Cerebellar nuclear complex (tissue), 1 donor: ENCODE results near the gene SLCO3A1.
"Not testable (repeated sequence)": the region's sequence is repeated elsewhere in the genome, so short reads cannot be mapped to it uniquely, and the experiment has no call there.

ENCODE experiments used
- DNase-seq, 2 experiments: peaks; one replicate each; lab custom pipeline; 2025; lab: John Stamatoyannopoulos, UW

Gene SLCO3A1

DNA sequence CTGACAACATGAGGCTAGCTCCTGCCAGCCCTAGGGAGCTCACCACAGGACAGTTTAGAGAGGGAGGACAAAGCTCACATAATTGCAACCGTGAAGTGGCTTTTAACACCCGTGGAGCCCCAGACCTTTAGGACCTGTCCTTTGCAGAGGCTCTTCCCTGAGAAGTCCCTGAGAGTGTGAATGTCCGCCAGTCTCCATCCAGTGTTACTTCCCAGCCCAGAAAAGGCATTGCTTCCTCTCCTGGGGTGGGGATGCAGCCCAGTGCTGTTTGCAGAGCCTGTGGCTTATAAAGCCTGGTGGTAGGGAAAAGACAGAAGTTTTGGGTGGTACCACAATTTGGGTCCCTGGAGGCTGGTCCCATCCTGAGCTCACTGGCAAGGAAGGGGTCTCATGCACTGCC lies 182.0 kb downstream of the SLCO3A1 start:
- DNase-seq, result no peak

DNA sequence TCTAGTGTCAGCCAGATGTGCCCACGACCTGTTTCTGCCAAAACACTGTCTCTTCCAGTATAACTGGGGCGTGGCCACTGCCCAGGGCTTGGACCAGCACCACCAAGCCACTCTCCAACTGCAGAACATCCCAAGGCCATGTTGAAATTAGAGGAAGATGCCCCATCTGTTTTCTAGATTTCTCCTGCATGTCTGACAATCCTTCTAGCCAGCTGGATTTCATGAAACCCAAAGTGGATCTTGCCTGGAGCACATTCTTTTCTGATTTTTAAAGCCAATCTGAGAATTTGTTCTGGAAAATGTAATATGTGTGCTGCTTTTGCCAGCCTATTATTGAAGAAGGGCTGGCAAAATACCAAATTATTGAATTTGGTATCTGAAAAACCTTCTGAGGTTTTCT lies 182.5 kb downstream of the SLCO3A1 start:
- no peak for DNase-seq

DNA sequence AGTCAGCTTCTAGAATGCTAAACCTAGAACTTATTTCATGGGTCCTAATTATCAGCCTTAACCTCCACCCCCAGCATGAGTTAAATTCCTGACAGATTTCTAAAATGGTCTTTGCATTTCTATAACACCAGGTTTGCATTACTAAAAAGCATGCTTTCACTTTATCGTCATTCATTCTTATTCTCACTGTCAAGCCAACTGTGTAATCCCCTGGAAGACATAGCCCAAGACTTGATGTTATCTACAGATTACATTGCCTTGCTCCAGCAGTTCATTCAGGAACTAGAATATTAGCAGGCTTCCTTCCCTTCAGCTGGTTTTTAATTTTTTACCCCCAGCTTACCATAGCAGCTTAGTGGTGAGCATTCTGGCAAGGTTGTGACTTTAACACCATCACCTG lies 184.0 kb downstream of the SLCO3A1 start:
- no peak for DNase-seq

DNA sequence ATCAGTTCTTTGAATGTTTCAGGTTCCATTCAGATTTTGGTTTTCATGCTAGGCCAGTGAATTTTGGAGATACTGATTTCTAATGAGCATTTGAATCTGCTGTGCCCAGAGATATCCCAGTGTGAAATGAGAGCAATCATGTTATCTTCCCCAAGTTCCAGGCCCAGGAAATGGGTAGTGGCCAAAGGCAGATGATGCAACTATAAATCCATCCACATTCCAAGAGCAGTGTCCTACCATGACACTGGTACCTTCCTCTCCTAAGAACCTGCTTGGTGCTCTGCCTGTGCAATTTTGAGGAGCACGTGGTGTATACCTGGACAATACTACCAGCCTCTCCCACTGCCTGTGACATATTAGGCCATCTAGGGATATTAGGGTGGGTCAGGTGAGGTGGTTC lies 186.8 kb downstream of the SLCO3A1 start:
- DNase-seq, result no peak

DNA sequence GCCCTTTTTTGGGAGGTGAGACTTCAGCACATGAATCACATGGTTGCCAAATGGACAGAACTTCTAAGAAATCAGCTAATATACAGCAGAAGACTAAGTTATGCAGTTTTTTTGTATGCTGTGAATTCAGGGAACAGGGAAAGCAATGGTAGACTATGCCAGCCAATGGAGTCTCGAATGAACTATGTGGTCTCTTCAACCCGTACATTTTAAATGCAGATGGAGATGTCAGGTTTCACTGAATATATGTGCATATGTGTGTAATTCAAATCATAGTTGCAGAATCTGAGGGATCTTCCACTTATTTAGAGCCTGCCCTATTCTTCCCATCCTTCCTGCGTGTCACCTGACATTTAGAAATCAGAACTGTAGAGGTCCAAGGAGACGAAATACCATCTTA lies 187.9 kb downstream of the SLCO3A1 start:
- no peak for DNase-seq

DNA sequence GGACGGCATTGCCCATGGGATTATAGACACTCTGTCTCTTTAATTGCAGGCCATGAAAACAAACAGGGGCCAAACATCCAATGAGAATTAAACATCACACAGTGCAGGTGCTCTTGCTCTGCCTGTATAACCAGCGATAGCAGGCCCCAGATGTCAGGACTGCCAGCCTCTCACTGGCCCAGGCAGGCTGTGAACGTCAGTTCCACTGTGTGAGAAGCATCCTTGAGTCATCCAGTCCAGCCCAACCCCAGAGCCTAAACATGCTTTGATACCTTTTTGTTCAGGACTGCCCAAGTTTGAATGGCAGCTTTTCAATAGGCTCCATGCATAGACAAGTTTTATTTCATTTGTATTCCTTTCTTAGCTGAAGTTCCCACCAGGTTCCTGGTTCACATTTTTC lies 189.8 kb downstream of the SLCO3A1 start:
- DNase-seq, result no peak

DNA sequence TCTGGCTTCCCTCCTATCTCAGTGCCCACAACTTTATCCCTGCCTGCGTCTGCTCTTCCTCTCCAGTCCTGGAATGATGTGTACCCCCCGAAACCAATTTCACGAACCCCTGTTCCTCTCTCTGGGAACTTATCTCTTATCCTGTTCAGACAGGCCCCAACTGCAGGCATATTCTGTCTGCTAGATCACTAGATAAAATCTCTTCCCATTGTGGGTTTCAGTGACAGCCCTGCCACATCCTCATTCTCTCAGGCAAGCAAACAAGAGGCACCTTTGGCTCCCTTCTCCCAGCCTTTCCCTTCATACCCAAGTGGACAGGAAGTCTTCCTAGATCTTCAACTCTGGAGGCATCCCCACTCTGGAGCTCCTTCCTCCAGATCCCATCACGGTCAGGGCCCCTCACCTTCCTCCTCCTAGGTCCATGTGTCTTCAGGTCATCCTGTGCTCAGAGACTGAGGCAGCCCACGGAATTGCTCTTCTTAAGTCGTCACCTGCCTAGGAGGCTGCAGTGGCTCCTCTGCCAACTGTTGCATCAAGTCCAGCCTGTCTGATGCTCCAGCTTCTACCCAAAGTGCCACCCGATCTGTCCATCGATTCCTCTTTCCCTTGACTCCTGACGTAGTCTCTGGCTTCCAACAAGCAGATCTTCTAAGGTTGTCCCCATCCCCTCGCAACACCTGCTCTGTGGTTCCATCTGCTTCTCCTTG lies 190.8 kb downstream of the SLCO3A1 start:
- DNase-seq, result no peak

DNA sequence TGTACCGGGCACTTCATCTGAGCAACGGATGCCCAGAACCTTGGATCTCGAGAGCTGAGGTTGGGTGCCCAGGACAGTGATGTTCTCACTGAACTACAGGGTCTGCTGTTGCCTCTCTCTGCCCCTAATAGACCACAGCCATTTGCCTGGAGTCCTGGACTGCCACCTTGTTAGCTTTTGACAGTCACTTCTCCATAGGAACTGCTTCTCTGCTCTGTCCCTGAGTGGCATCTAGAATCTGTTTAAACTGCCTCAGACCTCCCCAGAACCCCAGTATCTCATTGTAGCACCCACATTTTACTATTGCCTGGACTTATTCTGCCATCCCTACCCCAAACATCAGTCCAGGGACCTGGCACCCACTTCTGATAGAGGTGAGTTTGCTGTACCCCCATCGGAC lies 194.4 kb downstream of the SLCO3A1 start:
- DNase-seq, result no peak

DNA sequence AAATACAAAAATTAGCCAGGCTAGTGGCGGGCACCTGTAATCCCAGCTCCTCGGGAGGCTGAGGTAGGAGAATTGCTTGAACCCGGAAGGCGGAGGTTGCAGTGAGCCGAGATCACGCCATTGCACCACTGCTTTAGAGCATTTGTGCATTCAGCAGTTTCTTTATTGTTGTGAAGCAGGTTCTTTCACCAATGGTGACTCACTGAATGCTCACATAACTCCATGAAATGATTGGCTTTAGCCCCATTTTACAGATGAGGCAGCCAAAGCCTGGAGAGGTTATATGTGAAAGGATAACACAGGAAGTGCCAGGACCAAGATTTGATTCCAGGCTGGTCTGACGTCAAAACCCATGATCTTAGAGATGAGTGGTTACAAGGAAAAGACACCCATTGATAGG lies 195.2 kb downstream of the SLCO3A1 start:
- DNase-seq, result no peak

DNA sequence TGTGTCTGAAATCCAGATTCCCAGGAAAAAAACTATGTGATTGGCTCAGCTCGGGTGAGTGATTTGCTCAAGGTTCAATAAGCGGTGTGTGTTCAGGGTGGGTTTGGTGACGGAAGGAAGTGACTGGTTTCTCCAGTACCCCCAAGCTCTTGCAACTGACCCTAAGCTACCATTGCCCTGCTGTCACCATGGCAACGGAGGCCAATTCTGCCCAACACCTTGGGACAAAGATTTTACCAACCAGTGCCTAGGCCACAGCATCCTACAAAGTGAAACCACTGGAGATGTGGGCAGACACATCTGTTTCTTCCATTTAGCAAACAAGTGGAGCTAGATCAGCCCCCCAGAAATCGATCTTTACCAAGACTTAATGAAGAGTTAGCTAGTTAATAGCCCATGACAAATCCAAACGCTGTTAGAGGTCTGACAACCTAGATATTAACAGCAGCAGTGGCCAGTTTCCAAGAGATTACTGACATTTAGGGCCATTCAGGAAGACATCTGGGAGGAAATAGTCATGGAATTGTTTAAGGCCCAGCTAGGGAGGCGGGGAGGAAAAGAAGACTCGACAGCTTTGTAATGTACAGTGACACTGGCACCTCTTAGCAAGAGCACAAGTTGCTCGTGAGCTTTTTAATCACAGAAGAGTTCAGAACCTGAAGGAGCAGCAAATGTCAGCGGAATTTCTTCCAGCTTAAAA lies 195.9 kb downstream of the SLCO3A1 start:
- no peak for DNase-seq

DNA sequence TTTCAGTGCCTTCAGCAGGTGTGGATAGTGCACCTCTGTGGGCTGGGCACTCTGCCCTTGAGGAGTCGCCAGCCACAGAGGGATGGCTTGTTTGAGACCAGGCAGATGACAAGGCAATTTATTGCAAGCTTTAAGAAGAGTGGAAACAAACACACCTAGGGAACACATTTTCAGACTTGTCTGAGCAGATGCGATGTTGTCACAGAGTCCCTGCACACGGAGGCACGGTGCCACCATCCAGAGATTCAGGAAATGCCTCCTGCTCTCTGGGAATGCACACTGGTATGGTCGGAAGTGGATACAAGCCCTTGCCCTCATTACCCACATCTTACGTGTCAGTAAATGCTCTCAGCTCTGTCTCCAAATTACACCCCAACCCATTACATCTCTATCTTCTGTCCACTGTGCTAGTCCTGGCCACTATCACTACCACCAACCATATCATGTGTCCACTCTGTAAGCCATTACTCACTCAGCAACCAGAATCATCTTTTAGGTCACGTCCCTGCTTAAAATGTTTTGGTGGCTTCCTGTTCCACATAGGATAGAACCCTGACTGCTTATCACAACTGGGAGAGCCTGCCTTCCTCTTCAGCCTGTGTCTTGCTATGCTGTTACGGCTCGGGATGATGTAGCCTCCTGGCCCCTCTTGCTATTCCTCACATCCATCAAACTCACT lies 196.9 kb downstream of the SLCO3A1 start:
- DNase-seq, result no peak

DNA sequence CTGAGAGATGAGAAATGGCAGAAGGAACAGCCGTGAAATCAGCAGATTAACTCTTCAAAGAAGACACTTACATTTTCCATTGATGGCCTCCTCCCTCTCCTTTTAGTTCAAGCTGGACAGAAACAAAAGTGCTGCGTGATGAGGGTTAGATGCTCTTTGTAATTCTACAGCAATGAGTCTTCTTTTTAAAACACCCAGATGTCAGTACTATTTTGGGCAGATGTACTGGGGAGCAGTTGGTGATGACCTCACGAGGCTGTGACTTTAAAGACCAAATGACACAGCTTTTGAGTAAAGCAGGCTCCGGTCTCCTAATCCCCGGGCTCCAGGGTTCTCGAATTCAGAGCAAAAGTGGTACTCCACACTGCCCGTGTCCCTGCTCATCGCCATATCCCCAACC lies 198.2 kb downstream of the SLCO3A1 start:
- DNase-seq, result no peak

DNA sequence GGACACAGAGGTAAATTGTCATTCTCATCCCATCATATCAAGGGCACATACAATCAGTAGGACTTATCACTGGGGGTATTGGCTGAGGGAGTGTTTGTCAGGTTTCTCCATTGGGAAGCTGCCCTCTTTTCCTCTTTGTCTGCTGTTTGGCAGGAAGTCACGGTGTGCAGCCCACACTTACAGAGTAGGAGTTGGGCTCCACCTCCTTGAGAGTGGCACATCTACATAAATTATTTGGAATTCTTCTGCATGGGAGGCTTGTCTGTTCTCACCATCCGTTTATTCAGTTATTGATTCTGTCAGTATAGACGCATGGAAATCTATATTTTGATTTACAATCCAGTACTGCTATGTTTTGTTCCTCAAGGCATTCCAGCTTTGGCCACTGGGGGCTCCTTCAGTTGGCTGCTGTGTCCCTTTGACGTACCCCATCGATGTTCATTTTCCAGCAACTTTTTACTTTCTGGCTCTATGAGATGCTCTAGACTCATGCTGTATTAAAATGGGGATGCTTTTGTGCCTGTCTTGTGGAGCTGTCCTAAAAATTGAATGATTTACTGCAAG lies 200.3 kb downstream of the SLCO3A1 start:
- DNase-seq, result no peak

DNA sequence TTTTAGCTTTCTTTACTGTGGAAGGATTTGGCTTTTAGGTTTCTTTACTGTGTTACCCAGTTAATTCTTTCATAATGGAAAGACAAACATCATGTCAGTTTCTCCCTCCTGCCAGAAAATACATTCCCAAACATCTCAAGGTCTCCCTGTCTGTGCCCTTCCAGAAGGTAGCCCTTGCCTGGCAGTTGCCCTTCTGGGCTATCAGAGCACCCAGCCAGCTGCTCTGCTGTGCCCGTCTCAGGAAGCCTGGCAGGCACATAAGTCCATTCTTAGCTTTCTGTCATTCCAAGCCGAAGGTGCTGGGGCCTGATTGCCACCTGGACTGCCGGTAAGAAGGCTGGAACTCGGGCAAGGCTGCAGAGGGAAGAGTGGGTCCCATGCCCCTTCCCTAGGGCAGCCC lies 203.4 kb downstream of the SLCO3A1 start:
- no peak for DNase-seq

DNA sequence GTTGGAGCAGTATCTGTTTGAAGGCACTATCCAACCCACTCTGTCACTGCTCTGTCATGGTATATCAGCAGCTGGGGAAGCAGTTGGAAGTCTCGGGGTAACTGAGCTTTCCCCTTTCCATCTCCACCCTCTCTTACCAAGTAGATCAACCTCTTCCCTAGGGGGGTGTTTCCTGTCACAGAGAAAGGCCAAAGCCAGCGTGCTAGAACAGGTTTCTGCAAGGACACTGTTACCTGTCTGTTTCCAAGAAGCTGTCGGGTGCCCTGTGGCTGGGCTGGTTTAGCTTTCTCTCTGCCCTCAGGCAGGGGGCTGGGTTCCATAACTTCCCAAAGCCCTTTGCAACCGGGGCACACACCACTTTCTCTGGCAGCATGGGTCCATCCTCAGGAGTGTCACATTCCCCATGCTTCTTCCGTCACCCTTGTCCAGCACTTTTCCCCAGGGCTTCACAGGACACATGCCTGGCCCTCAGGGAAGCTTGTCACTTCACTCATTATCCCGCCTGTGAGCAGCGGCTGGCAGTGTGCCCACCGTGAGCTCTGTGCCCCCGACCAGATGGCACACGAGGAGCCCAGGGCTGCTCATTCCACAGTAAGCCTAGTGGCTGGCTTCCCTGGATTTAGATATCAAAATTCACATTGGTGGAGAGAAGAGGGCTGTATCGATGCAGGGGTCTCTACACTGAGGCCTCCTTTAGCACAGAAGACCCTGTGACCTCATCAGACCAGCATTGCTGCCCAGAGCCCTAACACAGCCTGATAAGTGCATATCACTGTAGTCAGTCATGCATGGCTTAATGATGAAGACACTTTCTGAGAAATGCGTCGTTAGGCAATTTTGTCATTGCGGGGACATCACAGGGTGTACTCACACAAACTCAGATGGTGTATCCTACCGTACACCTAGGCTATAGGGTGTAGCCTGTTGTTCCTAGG lies 205.8 kb downstream of the SLCO3A1 start:
- DNase-seq, result peak in 1 of 2 experiments; percentile 43

DNA sequence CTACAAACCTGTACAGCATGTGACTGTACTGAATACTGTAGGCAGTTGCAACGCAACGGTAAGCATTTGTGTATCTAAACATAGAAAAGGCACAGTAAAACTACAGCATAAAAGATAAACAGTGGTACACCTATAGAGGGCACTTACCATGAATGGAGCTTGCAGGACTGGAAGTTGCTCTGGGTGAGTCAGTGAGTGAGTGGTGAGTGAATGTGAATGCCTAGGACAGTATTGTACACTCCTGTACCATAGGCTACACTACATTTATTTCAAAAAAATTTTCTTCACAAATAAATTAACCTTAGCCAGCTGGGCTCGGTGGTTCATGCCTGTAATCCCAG lies 206.4 kb downstream of the SLCO3A1 start:
- not testable (repeated sequence) for DNase-seq

DNA sequence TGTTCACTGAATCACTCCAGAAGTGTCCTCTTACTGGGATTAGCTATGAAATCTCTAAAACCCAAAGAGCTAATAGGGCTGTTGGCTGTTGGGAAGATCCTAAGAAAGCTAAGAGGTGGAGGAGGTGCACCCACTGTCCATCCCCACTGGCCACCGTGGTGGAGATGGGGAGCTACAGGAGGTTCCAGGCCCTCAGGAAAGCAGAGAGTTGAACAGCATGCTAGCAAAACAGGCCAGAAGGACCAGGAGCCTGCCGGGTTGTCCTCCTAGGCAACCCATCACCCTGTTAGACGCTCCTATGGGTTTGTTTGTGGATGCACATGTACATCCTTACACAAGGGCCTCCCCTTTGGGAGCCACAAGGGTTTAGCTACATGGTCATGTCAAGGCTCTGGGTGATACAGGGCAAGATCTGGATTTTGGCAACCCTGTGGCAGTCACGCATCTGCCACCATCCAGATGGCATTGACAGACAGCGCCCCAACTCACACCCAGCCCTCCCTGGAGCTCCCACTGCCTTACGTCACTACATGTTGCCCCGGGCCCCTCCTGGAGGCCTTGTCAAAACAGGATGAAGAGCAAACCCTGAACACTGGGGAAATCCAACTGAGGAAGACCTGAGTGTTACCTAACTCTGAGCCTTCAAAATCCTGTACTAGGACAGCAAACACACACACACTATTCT lies 208.1 kb downstream of the SLCO3A1 start:
- no peak for DNase-seq

DNA sequence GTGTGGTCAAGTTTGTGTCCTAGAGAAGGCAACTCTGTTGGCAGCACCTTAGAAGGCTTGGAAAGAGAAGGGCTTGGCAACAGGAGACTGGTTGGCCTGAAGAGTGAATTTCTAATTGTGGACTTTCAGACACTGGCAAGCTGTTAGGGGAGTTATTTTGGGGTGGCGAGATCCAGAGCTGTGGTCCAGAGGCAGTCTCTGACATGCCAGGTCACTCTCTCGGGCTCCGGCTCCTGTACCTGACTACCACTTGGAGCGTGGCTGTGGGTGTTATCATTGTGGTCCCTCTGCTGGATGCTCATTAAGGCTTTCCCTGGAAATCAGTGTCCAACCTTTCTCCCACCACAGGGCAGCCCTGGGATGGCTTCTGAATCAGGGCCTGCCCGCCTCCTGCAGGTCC lies 209.0 kb downstream of the SLCO3A1 start:
- DNase-seq, result no peak

DNA sequence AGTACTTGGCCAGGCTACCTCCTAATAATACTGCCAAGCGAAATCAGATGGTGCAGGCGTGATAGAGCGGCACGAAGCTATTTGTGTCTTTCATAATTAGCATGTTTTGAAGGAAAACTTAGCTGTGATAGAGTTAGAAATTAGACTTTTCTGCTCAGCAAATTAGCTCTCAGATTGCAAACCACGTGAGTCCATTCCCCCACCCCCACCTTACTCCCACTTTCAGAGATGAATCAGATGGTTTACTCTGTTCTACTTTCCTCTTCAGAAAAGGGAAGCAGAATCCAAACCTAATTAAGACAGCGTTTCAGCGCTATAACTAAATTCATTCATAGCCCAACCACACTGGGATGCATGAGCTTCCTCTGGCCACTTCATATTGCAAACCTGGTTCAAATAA lies 214.6 kb downstream of the SLCO3A1 start:
- no peak for DNase-seq

DNA sequence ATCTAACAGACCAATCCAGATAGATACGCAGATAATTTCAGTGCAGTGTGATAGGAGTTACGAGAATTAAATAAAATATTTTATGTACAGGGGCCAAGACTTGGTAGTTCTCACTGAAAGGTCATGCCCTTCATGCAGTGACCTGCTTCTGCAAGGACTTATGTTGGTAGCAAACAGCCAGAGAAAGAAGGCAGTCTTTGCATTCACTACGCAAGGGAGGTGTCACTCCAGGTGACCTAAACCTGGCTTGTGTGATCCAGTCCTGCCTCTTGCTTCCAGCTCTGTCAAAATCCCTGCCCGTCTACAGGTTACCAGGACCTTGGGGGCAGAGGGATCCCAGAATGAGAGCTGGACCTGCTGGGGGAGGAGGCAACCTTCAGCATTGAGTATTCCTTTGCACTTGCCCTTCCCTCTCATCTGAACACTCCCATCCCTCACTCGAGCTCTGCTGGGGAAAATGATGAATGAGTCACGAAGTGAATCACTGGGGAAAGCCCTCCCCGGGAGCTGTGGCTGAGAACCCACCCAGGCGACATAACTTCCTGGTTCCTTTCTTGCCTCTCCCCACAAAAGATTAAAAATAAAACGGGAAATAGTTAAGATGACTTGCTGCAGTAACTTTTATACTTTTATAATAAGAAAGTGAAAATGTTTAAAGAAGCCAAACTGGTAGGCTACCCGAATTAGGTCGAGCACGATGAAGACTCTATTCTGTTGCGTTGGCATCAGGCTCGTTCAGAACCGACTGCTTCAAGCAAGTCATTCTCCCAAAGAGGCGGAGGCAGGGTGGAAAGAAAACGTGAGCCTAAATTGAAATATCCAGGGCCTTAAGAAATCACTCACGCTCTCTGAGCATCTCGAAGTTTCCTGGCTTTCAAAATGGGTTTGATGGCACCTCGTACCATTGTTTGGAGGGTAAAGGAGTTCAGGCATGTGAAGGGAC lies 216.1 kb downstream of the SLCO3A1 start:
- DNase-seq, result no peak
